Measurements from ENCODE around the gene OR2A12.

OR2A12 gene

GRCh38 chr7:144098776-144099175, 12.7 kb downstream of the OR2A12 start:
- TF ChIP-seq CTCF (conservative IDR thresholded peaks at IDR 0.05; ENCODE audit: low read length) (no peak), EZH2phosphoT487 (IDR thresholded peaks at IDR 0.05; ENCODE audit: borderline replicate concordance) (no peak)

GRCh38 chr7:144100607-144101006, 14.5 kb downstream of the OR2A12 start:
- Histone ChIP-seq H3K9ac (ENCODE audit: low read depth, low read length, poor library complexity, severe bottlenecking) (no peak overlapping the region), H4K20me1 (ENCODE audit: insufficient read depth, low read length, poor library complexity, severe bottlenecking) (no peaks in the 10 kb centered on the region), H2AFZ (ENCODE audit: low read length) (no peak overlapping the region), H3K9me2 (replicated peaks; ENCODE audit: low read depth, low read length) (no peaks in the 10 kb centered on the region), H3K27me3 (ENCODE audit: insufficient read depth, low read length, poor library complexity, severe bottlenecking) (no peaks in the 10 kb centered on the region), H3K4me1 (ENCODE audit: insufficient read depth, low read length, poor library complexity, severe bottlenecking) (no peaks in the 10 kb centered on the region), H3K36me3 (ENCODE audit: insufficient read depth, low read length) (no peaks in the 10 kb centered on the region), H3K9me3 (ENCODE audit: insufficient read depth, low read depth, low read length) (no peaks in the 10 kb centered on the region), H3K79me2 (ENCODE audit: insufficient read depth, low read length) (no peaks in the 10 kb centered on the region), H3K4me2 (ENCODE audit: low read depth, low read length, poor library complexity, severe bottlenecking) (no peak overlapping the region), H3F3A (ENCODE audit: low read depth) (no peaks in the 10 kb centered on the region), H3K4me3 (ENCODE audit: low read length, poor library complexity, severe bottlenecking) (no peak overlapping the region)
- TF ChIP-seq CTCF (conservative IDR thresholded peaks at IDR 0.05; ENCODE audit: low read length) (no peak), EZH2phosphoT487 (IDR thresholded peaks at IDR 0.05; ENCODE audit: borderline replicate concordance) (no peak)

More at GRCh38 chr7:144098776-144099175, 12.7 kb downstream of the OR2A12 start:
- Histone ChIP-seq H3F3A (ENCODE audit: low read depth) (no peaks in the 10 kb centered on the region), H3K27me3 (ENCODE audit: insufficient read depth, low read length, poor library complexity, severe bottlenecking) (no peaks in the 10 kb centered on the region), H4K20me1 (ENCODE audit: insufficient read depth, low read length, poor library complexity, severe bottlenecking) (no peaks in the 10 kb centered on the region), H3K4me3 (ENCODE audit: low read length, poor library complexity, severe bottlenecking) (no peak overlapping the region), H3K4me1 (ENCODE audit: insufficient read depth, low read length, poor library complexity, severe bottlenecking) (no peaks in the 10 kb centered on the region), H3K4me2 (ENCODE audit: low read depth, low read length, poor library complexity, severe bottlenecking) (no peak overlapping the region), H3K36me3 (ENCODE audit: insufficient read depth, low read length) (no peaks in the 10 kb centered on the region), H2AFZ (ENCODE audit: low read length) (no peak overlapping the region), H3K9me3 (ENCODE audit: insufficient read depth, low read depth, low read length) (no peaks in the 10 kb centered on the region), H3K9ac (ENCODE audit: low read depth, low read length, poor library complexity, severe bottlenecking) (no peak overlapping the region), H3K9me2 (replicated peaks; ENCODE audit: low read depth, low read length) (no peaks in the 10 kb centered on the region), H3K79me2 (ENCODE audit: insufficient read depth, low read length) (no peaks in the 10 kb centered on the region)

GRCh38 chr7:144102041-144102440, 16.0 kb downstream of the OR2A12 start:
- Histone ChIP-seq H3K4me2 (ENCODE audit: low read depth, low read length, poor library complexity, severe bottlenecking) (no peak overlapping the region), H3K9ac (ENCODE audit: low read depth, low read length, poor library complexity, severe bottlenecking) (no peak overlapping the region), H3K4me3 (ENCODE audit: low read length, poor library complexity, severe bottlenecking) (no peak overlapping the region), H3K9me3 (ENCODE audit: insufficient read depth, low read depth, low read length) (no peaks in the 10 kb centered on the region), H2AFZ (ENCODE audit: low read length) (no peak overlapping the region), H3K4me1 (ENCODE audit: insufficient read depth, low read length, poor library complexity, severe bottlenecking) (no peaks in the 10 kb centered on the region), H3F3A (ENCODE audit: low read depth) (no peaks in the 10 kb centered on the region), H3K9me2 (replicated peaks; ENCODE audit: low read depth, low read length) (no peaks in the 10 kb centered on the region), H4K20me1 (ENCODE audit: insufficient read depth, low read length, poor library complexity, severe bottlenecking) (no peaks in the 10 kb centered on the region), H3K79me2 (ENCODE audit: insufficient read depth, low read length) (no peaks in the 10 kb centered on the region), H3K27me3 (ENCODE audit: insufficient read depth, low read length, poor library complexity, severe bottlenecking) (no peaks in the 10 kb centered on the region), H3K36me3 (ENCODE audit: insufficient read depth, low read length) (no peaks in the 10 kb centered on the region)
- TF ChIP-seq EZH2phosphoT487 (IDR thresholded peaks at IDR 0.05; ENCODE audit: borderline replicate concordance) (no peak), CTCF (conservative IDR thresholded peaks at IDR 0.05; ENCODE audit: low read length) (no peak)

All from Loucy (cell line).